GM23338 (cell line): ENCODE data around the gene DNAJC19.

Experiments
- CREB1 ChIP-seq: fragments of 250-450 bp; sonication (Bioruptor Pico); IDR thresholded peaks from 2 replicates; pipeline ENCODE4 v1.5.0; 2020; ENCODE audit warnings: low read depth, mild to moderate bottlenecking, moderate library complexity
- EZH2 ChIP-seq: fragments of 200-600 bp; sonication (generic); IDR thresholded peaks from one replicate; pipeline ENCODE4 v1.8.0; 2017; ENCODE audit warnings: antibody characterized with exemption, mild to moderate bottlenecking, low read depth; ENCODE audit not compliant: unreplicated experiment
- EZH2phosphoT487 ChIP-seq: fragments of 200-600 bp; sonication (generic); IDR thresholded peaks from one replicate; pipeline ENCODE4 v1.8.1; 2018; ENCODE audit warnings: antibody characterized with exemption; ENCODE audit not compliant: unreplicated experiment
- JUNB ChIP-seq: IDR thresholded peaks from one replicate; pipeline ENCODE4 v1.6.1; 2016; ENCODE audit warnings: antibody characterized with exemption; ENCODE audit not compliant: unreplicated experiment
- POLR2AphosphoS5 ChIP-seq: IDR thresholded peaks from 2 replicates; pipeline ENCODE4 v1.6.1; 2016; ENCODE audit warnings: antibody characterized with exemption, low read depth
- STAT1 ChIP-seq: IDR thresholded peaks from one replicate; pipeline ENCODE4 v1.6.1; 2016; ENCODE audit warnings: antibody characterized with exemption; ENCODE audit not compliant: unreplicated experiment
- ZNF114 ChIP-seq: fragments of 250-450 bp; sonication (Bioruptor Pico); IDR thresholded peaks from 2 replicates; pipeline ENCODE4 v1.5.0; 2020; ENCODE audit warnings: mild to moderate bottlenecking, moderate library complexity
- ZNF331 ChIP-seq: fragments of 250-450 bp; sonication (Bioruptor Pico); IDR thresholded peaks from 2 replicates; pipeline ENCODE4 v1.5.0; 2020; ENCODE audit warnings: low read depth, mild to moderate bottlenecking, moderate library complexity
- ZNF462 ChIP-seq: fragments of 250-450 bp; sonication (Bioruptor Pico); IDR thresholded peaks from 2 replicates; pipeline ENCODE4 v1.5.0; 2020; ENCODE audit warnings: mild to moderate bottlenecking, moderate library complexity
- TF ChIP-seq, protein P1 (sequence below), 2 experiments: fragments of 200-600 bp in 1 of 2; sonication (generic) in 1 of 2; conservative IDR thresholded peaks; 2 replicates each; pipeline versions ENCODE4 v1.5.1 to v1.6.1; 2016 to 2017; ENCODE audit warnings: antibody characterized with exemption in 2 of 2, low read depth in 2 of 2, mild to moderate bottlenecking in 2 of 2, moderate library complexity in 1 of 2
- TF ChIP-seq, protein P2 (sequence below): IDR thresholded peaks from one replicate; pipeline ENCODE4 v1.6.1; 2018; ENCODE audit warnings: antibody characterized with exemption; ENCODE audit not compliant: unreplicated experiment
- TF ChIP-seq, protein P3 (sequence below): IDR thresholded peaks from 2 replicates; pipeline ENCODE4 v1.6.1; 2016; ENCODE audit warnings: antibody characterized with exemption

- TF ChIP-seq CREB1 (CRISPR knock-in tag) (no peak), ZNF114 (CRISPR knock-in tag) (no peak), POLR2AphosphoS5 (no peak), EZH2 (no peak), EZH2phosphoT487 (no peak), STAT1 (no peak), ZNF331 (CRISPR knock-in tag) (no peak), ZNF462 (CRISPR knock-in tag) (no peak), JUNB (no peak)
- TF ChIP-seq, protein P1, sequence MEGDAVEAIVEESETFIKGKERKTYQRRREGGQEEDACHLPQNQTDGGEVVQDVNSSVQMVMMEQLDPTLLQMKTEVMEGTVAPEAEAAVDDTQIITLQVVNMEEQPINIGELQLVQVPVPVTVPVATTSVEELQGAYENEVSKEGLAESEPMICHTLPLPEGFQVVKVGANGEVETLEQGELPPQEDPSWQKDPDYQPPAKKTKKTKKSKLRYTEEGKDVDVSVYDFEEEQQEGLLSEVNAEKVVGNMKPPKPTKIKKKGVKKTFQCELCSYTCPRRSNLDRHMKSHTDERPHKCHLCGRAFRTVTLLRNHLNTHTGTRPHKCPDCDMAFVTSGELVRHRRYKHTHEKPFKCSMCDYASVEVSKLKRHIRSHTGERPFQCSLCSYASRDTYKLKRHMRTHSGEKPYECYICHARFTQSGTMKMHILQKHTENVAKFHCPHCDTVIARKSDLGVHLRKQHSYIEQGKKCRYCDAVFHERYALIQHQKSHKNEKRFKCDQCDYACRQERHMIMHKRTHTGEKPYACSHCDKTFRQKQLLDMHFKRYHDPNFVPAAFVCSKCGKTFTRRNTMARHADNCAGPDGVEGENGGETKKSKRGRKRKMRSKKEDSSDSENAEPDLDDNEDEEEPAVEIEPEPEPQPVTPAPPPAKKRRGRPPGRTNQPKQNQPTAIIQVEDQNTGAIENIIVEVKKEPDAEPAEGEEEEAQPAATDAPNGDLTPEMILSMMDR (conservative IDR thresholded peaks at IDR 0.05; ENCODE audit: low read depth in 2 of 2), result no peak
- TF ChIP-seq, protein P2, sequence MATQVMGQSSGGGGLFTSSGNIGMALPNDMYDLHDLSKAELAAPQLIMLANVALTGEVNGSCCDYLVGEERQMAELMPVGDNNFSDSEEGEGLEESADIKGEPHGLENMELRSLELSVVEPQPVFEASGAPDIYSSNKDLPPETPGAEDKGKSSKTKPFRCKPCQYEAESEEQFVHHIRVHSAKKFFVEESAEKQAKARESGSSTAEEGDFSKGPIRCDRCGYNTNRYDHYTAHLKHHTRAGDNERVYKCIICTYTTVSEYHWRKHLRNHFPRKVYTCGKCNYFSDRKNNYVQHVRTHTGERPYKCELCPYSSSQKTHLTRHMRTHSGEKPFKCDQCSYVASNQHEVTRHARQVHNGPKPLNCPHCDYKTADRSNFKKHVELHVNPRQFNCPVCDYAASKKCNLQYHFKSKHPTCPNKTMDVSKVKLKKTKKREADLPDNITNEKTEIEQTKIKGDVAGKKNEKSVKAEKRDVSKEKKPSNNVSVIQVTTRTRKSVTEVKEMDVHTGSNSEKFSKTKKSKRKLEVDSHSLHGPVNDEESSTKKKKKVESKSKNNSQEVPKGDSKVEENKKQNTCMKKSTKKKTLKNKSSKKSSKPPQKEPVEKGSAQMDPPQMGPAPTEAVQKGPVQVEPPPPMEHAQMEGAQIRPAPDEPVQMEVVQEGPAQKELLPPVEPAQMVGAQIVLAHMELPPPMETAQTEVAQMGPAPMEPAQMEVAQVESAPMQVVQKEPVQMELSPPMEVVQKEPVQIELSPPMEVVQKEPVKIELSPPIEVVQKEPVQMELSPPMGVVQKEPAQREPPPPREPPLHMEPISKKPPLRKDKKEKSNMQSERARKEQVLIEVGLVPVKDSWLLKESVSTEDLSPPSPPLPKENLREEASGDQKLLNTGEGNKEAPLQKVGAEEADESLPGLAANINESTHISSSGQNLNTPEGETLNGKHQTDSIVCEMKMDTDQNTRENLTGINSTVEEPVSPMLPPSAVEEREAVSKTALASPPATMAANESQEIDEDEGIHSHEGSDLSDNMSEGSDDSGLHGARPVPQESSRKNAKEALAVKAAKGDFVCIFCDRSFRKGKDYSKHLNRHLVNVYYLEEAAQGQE, result no peak
- TF ChIP-seq, protein P3, sequence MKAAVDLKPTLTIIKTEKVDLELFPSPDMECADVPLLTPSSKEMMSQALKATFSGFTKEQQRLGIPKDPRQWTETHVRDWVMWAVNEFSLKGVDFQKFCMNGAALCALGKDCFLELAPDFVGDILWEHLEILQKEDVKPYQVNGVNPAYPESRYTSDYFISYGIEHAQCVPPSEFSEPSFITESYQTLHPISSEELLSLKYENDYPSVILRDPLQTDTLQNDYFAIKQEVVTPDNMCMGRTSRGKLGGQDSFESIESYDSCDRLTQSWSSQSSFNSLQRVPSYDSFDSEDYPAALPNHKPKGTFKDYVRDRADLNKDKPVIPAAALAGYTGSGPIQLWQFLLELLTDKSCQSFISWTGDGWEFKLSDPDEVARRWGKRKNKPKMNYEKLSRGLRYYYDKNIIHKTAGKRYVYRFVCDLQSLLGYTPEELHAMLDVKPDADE, result no peak
Observed at GRCh38 chr3:180974286-180974685, 15.2 kb downstream of the DNAJC19 start.
